ENCODE measurements around the gene GRP. TPM values are rescaled to one million over a fixed set of nuclear protein-coding genes. Genes with fewer than 3 reads are reported as not detected.

GRP gene
- polyA plus RNA-seq, 3 donors = not detected

DNA sequence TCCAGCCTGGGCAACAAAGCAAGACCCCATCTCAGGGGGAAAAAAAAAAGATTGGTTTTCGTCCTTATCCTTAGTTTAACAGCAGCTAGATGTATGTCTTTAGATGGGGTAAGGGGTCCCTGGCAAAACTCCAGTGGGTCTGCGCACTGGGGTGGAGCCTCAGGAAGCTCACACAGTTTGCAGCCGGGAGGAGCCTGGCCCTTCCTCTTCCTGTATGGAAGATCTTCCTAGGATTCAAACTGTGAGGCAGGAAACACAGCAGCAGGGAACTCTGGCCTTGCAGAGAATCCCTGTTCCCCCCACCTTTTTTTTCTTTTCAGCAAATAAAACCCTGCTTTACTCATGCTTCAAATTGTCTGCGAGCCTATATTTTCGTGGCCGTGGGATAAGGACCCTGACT, 12.5 kb upstream of the GRP start:
- TF ChIP-seq, protein P1, sequence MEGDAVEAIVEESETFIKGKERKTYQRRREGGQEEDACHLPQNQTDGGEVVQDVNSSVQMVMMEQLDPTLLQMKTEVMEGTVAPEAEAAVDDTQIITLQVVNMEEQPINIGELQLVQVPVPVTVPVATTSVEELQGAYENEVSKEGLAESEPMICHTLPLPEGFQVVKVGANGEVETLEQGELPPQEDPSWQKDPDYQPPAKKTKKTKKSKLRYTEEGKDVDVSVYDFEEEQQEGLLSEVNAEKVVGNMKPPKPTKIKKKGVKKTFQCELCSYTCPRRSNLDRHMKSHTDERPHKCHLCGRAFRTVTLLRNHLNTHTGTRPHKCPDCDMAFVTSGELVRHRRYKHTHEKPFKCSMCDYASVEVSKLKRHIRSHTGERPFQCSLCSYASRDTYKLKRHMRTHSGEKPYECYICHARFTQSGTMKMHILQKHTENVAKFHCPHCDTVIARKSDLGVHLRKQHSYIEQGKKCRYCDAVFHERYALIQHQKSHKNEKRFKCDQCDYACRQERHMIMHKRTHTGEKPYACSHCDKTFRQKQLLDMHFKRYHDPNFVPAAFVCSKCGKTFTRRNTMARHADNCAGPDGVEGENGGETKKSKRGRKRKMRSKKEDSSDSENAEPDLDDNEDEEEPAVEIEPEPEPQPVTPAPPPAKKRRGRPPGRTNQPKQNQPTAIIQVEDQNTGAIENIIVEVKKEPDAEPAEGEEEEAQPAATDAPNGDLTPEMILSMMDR (IDR thresholded peaks at IDR 0.05) = no peak
- WGBS (ENCODE audit: insufficient coverage) = 70% methylated on average over 4 of the region's 6 CpGs
- intact Hi-C loops (cut with micrococcal nuclease) = no loop called here

GRCh38 chr18:59208602-59209125, 11.3 kb upstream of the GRP start:
- H3K36me3 ChIP-seq (replicated peaks in 1 of 2; ENCODE audit: control insufficient read depth in 1 of 2, insufficient read depth in 2 of 2, low read length in 2 of 2) = no peaks in the 10 kb centered on the region
- H3K9me3 Mint-ChIP-seq = peaks cover 0 to 2% (median 0%) of the 10 kb centered on the region in 7 donors
- no peak overlapping the region for H3K4me3 ChIP-seq (replicated peaks in 1 of 3; ENCODE audit: low read depth in 2 of 3, low read length in 3 of 3)
- H3K27ac Mint-ChIP-seq = no peak overlapping the region
- peaks cover 1 to 5% (median 3%) of the 10 kb centered on the region in 3 donors for H3K27me3 Mint-ChIP-seq (ENCODE audit: low read depth in 3 of 3)
- no peak overlapping the region for H3K27ac ChIP-seq (ENCODE audit: low read depth in 1 of 2, low read length in 2 of 2)
- no peaks in the 10 kb centered on the region for H3K9me3 ChIP-seq (replicated peaks in 1 of 2; ENCODE audit: control insufficient read depth in 1 of 2, insufficient read depth in 1 of 2, low read length in 2 of 2)
- H3K4me2 ChIP-seq (replicated peaks; ENCODE audit: extremely low read depth, low read length, poor library complexity, severe bottlenecking) = no peak overlapping the region
- no peaks in the 10 kb centered on the region for H3K27me3 ChIP-seq (ENCODE audit: control insufficient read depth in 2 of 2, insufficient read depth in 2 of 2, low read length in 2 of 2)
- WGBS (ENCODE audit: insufficient coverage) = 83% methylated on average over 3 of the region's 6 CpGs
- no peaks in the 10 kb centered on the region for H4K20me1 ChIP-seq (ENCODE audit: insufficient read depth, low read length)
- TF ChIP-seq, protein P1 (IDR thresholded peaks at IDR 0.05) = no peak
- H3K4me1 Mint-ChIP-seq = no peaks in the 10 kb centered on the region
- H3K9ac ChIP-seq (ENCODE audit: insufficient read depth, low read length, poor library complexity, severe bottlenecking) = no peak overlapping the region
- H3K79me2 ChIP-seq (ENCODE audit: insufficient read depth, low read length) = no peaks in the 10 kb centered on the region
- no peak overlapping the region for H2AFZ ChIP-seq (ENCODE audit: insufficient read depth, low read depth, low read length, poor library complexity, severe bottlenecking)
- no peak overlapping the region for H3K4me3 Mint-ChIP-seq
- H3K4me1 ChIP-seq (ENCODE audit: control insufficient read depth in 1 of 2, insufficient read depth in 2 of 2, low read length in 2 of 2) = no peaks in the 10 kb centered on the region
- DNase-seq = no peak
- H3K36me3 Mint-ChIP-seq = no peaks in the 10 kb centered on the region
- intact Hi-C loops (cut with micrococcal nuclease) = no loop called here

More for the DNA sequence above, 12.5 kb upstream of the GRP start:
- Mint-ChIP-seq H3K27me3 (ENCODE audit: low read depth in 3 of 3) (peaks cover 1 to 8% (median 3%) of the 10 kb centered on the region in 3 donors), H3K4me3 (no peak overlapping the region), H3K9me3 (peaks cover 0 to 3% (median 0%) of the 10 kb centered on the region in 7 donors), H3K36me3 (no peaks in the 10 kb centered on the region), H3K4me1 (no peaks in the 10 kb centered on the region), H3K27ac (no peak overlapping the region)
- no peaks in the 10 kb centered on the region for H4K20me1 ChIP-seq (ENCODE audit: insufficient read depth, low read length)
- no peaks in the 10 kb centered on the region for H3K79me2 ChIP-seq (ENCODE audit: insufficient read depth, low read length)
- H3K27ac ChIP-seq (ENCODE audit: low read depth in 1 of 2, low read length in 2 of 2) = no peak overlapping the region
- no peak overlapping the region for H3K9ac ChIP-seq (ENCODE audit: insufficient read depth, low read length, poor library complexity, severe bottlenecking)
- no peak overlapping the region for H2AFZ ChIP-seq (ENCODE audit: insufficient read depth, low read depth, low read length, poor library complexity, severe bottlenecking)
- H3K4me3 ChIP-seq (replicated peaks in 1 of 3; ENCODE audit: low read depth in 2 of 3, low read length in 3 of 3) = no peak overlapping the region
- H3K27me3 ChIP-seq (ENCODE audit: control insufficient read depth in 2 of 2, insufficient read depth in 2 of 2, low read length in 2 of 2) = no peaks in the 10 kb centered on the region
- no peaks in the 10 kb centered on the region for H3K4me1 ChIP-seq (ENCODE audit: control insufficient read depth in 1 of 2, insufficient read depth in 2 of 2, low read length in 2 of 2)
- H3K36me3 ChIP-seq (replicated peaks in 1 of 2; ENCODE audit: control insufficient read depth in 1 of 2, insufficient read depth in 2 of 2, low read length in 2 of 2) = no peaks in the 10 kb centered on the region
- DNase-seq = no peak
- no peak overlapping the region for H3K4me2 ChIP-seq (replicated peaks; ENCODE audit: extremely low read depth, low read length, poor library complexity, severe bottlenecking)
- no peaks in the 10 kb centered on the region for H3K9me3 ChIP-seq (replicated peaks in 1 of 2; ENCODE audit: control insufficient read depth in 1 of 2, insufficient read depth in 1 of 2, low read length in 2 of 2)

Measured in CD14-positive monocyte (primary cell).